Dedifferentiated amniotic fluid mesenchymal stem cell (primary cell): ENCODE measurements around the gene PCP4L1.
"Not testable (repeated sequence)": the region's sequence is repeated elsewhere in the genome, so short reads cannot be mapped to it uniquely, and the experiment has no call there.

Experiments
- DNase-seq: peaks from one replicate; pipeline ENCODE4 v3.0.0-alpha.2; 2016; ENCODE audit errors: extremely low spot score

The PCP4L1 gene

DNA sequence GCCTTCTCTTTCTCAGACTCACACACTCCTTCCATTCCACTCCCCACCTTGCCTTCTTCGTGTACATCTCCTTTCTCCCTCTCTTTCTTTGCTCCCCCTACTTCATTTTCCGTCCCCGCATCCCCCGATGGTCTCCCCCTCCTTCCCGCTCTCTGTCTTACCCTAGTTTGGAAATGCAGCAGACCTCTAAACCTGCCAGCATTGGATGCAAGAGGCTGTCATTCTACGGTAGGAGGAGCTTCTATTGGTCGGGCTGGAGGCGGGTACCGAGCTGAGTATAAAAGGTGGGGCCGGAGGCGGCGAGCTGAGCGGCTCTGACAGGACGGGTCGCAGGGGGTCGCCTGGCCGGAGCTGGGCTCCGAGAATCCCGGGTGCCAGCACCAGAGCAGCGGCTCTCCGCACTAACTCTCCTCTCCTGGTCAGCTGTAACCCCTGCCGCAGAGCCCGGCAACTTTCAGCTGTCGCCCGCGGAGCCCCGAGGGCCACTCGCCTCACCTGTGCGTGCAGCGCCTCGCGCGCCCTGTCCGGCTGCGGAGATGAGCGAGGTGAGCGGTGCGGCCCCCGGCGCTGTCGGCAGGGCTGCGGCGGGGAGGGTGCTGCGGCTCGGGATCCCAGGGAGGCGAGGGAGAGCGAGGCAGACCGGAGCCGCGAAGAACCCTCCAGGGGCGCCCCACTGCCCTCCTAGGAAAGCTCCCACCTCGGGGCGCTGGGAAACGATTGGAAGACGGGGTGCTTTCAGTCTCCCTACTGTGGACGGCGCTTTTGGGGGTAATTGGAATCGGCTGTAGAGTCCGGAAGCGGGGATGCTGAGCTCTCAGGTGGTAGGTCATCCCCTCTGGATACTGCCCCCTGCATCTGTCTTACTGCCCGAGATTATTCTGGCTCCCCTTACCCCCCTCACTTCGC, at the start of gene PCP4L1:
TSS of gene PCP4L1 (plus strand) at position 307 of the 906 bp plus-strand sequence. CDS start at position 537, 230 bp downstream.
- DNase-seq = no peak

GRCh38 chr1:161209790-161210409, 48.6 kb upstream of the PCP4L1 start:
- DNase-seq = peak; percentile 60

- DNase-seq = no peak
Observed at GRCh38 chr1:161214369-161214768, 44.2 kb upstream of the PCP4L1 start.

DNA sequence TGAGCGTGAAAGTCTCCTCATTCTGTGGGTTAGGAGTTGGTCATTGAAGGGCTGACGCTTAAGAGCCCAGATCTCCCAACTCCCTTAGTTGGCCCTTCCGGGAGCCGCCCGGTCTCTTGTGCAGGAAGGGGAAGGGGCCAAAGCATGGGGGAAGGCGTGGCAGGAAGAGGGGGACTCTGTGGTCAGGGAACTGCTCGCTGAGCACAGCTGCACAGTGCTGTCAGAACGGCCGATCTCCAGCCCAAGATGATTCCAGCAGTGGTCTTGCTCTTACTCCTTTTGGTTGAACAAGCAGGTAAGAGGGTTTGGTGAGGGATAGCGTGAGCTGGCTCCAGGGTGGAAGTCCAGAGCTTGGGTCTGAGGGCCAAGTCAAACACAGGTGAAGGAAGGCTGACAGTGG, 43.5 kb upstream of the PCP4L1 start, which contains the start of gene FCER1G:
TSS of gene FCER1G (plus strand) at position 220 of the 400 bp plus-strand sequence. CDS start at position 247, 27 bp downstream.
- no peak for DNase-seq

DNA sequence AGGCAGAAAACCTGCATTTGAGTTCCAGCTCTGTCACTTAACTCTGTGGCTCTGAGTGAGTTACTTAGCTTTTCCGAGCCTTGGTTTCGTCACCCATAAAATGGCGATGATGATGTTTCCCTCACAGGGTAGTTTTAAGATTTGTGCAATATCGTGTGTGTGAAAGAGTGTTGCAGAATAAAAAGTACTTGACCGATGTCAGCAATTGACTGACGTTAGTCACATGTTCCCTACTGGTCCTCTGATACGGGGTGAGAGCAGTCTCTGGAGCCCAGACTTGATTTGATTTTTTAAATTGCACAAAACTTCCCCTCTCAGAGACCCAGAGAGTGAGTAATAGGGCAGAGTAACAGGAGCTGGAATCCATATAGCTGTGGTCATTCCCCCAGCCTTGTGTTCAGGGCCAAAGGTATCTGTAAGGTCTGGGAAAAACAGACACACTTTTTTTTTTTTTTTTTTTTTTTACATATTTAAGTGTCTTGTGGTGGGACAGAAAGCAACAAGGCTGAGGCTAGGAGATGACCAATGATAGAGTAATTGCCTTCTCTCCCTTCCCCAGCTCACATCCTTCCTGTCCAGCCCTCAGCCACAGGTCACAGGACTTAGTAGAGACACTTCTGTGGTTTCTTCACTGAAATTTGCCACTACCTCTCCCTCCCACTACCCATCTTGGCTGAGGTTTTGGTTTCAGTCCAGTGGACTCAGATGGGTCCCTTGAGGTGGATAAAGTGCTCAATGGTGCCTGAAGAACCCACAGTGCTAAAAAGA, 41.4 kb upstream of the PCP4L1 start:
- DNase-seq = no peak

- DNase-seq = no peak
Observed at GRCh38 chr1:161217831-161218230, 40.7 kb upstream of the PCP4L1 start.

DNA sequence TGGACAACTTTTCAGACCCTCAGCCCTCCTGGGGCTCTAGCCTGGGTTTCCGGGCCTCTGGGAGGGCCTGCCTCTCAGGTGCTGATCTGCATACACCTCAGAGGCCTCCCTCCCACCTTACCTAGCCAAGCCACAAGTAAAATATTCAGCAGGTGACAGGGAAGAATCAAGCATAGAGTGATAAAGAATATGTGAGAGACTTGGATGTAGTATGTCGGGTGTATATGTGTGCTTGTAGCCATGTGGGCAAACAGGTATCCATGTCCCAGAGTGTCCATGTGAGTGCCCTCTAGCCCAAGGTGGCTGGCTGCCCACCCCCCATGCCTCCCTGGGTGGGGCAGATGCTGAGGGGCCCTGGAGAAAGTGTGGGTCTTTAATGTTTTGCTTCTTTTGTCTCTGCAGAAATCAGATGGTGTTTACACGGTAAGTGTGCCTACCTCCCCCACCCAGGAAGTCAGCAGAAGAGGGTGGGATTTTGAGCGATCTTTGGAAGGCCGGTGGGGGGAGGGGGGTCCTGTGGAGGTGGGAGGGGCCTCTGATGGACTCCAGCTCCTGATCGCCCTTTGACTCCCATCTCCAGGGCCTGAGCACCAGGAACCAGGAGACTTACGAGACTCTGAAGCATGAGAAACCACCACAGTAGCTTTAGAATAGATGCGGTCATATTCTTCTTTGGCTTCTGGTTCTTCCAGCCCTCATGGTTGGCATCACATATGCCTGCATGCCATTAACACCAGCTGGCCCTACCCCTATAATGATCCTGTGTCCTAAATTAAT, 40.1 kb upstream of the PCP4L1 start:
- no peak for DNase-seq

- DNase-seq = no peak
Observed at GRCh38 chr1:161219078-161219892, 39.3 kb upstream of the PCP4L1 start.

DNA sequence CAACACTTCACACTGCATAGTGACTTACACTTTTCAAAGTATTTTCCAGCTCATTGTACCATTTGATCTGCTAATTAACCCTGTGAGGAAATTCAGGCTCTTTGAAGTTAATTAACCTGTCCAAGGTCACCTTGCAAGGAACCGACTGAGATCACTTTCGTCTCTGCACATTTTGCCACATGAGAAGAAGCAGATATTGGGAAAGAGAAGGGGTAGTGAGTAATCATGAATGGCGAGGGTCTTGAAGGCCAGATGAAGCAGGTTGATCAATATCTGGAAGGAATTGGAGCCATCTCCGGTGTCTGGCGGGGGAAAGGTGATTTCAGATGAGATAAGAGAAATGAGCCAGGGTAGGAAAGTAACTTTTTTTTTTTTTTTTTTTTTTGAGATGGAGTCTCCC, 38.5 kb upstream of the PCP4L1 start:
- no peak for DNase-seq

DNA sequence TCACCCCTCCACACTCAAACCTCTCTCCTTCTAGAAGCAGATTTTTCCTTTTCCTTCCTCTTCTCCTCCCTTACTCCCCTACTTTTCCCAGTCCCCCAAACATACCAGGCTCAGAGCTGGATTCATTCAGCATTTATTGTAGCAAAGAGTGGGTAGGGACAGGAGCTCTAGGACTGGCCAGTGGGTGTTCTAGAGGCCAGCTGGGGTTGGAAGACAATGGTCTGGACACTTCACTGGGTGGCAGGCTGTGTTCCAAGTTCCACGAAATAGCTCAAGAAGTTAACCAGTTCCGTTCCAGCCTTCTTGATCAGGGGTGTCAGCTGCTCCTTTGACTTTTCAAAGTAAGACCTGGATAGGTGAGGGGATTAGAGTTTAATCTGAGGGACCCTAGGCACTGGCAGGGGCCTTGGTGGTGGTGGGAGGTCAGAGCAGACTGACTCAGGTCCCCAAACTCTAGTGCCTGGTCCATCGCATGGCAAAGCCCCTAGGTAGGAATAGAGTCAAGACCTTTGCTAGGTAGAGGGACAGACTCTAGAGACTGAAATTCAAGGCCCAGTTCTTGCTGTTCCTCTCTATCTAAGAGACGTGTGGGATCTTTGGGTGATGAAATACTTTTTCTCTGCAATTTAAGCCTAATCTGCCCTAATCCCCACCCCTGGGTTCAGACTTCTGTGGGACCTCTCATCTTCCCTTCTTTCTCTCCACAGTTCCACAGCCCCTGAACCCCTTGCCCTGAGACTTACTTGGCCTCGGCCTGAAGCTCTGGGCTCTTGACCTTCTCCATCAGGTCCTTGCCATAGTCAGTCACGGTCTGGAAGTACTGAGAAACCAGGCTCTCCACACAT, 36.1 kb upstream of the PCP4L1 start:
- DNase-seq = no peak

DNA sequence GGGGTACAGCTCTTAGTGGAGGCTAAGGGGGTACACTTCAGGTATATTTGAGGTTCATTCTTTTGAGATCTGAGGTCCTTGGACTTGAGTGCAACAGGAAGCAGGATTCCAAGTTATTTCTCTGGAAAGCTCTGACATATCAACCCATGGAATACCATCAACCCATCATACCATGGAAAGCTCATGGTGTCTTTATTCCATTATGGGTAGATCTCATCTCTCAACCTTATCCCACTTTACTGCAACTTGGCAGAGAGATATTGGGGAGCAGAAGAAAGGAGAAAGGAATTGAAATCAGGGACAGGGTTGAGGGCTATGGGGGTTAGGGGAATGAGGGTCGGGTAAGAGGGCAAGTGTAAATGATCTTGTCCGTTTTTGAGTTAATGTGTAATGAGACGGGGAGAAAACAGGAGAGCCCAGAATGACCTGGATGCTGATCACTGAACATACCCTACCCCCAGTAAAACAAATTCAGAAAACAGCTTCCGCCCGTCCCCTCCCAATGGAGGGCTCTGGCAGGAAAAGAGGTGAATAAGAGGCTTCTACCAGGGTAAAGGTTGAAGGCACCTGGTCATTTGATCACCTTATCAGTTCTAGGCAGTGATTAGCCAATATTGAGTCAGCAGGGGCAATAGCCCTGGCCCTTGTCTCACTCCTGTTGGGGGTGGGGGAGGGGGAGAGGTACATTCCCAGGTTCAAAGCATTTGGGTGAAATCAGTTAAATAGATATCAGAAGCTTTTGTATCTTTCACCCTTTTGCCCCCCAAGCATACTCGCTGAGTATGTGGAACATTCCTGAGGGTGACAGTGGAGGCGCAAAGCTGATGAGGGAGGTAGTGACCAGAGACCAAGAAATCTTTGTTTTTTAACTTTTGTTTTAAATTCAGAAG, 34.5 kb upstream of the PCP4L1 start:
- no peak for DNase-seq

GRCh38 chr1:161224695-161225087, 33.9 kb upstream of the PCP4L1 start:
- not testable (repeated sequence) for DNase-seq

DNA sequence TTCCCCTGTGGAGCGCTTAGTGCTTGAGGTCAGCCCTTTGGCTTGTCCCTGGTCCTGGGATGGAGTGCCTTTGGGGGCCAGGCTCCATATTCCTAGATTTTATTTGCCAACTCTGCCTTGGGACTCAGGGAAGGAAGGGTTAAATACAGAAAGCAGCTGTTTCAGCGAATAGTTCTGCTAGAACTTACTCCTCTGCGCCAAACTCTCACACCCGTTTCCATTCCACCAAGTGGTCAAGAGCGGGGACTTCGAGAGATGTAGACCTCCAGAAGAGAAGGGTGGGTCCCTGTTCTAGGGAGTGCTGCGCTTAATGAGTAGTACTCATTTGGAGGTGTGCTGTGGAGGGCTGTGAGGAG, 33.4 kb upstream of the PCP4L1 start:
- DNase-seq = no peak

GRCh38 chr1:161225534-161226319, 32.8 kb upstream of the PCP4L1 start, which contains the start of gene TOMM40L:
TSS of gene TOMM40L (plus strand) at chr1:161226060. CDS start at chr1:161226490, 430 bp downstream.
- peak; percentile 99 for DNase-seq

DNA sequence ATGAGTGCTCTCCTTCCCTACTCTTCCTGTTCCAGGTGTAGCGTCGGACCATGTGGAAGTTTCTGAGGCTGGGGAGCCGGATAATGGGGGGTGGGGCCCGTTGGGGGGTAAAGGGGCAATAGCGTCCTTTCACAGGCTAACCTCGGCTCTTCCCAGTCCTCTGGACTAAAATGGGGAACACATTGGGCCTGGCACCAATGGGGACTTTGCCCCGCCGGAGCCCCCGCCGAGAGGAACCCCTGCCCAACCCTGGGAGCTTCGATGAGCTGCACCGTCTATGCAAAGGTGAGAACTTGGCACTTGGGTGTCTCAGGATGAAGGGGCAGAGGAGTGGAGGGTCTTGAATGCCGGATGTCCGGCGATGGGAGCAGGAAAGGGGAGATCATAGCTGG, 32.2 kb upstream of the PCP4L1 start:
- DNase-seq = no peak

- no peak for DNase-seq
Observed at GRCh38 chr1:161226759-161227158, 31.8 kb upstream of the PCP4L1 start.

DNA sequence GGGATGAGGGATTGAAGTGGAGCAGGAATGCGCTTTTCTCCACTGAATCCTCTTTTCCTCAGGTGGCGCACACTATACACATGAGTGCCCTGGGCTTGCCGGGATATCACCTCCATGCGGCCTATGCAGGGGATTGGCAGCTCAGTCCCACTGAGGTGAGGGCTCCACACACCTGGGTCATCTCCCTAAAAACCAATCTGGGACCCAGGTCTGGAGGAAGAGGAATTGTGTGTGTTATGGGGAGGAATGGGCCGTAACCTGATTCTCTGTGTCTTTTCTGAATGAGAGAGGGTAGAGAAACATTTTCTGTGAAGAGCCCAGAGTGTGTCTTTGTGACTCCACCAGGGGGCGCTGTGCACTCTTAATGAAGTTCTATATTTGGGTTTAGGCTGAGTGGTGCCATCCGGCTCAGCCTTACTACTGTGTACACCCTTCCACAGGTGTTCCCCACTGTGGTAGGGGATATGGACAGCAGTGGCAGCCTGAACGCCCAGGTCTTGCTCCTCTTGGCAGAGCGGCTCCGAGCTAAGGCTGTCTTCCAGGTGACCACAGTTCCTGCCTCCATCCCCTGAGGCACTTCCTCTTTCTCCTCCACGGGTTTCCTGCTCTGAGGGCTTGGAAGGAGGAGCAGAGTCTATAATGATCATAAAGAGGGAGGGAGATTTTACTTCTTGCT, 31.2 kb upstream of the PCP4L1 start:
- peak; percentile 75 for DNase-seq
